Stomach (tissue), 9 donors: ENCODE data around the gene CP. TPM values are rescaled to one million over a fixed set of nuclear protein-coding genes. Genes with fewer than 3 reads are reported as not detected.

Experiments
- DNase-seq, 2 donors: peaks; one replicate each; pipeline versions ENCODE4 v3.0.0 to v3.0.0-alpha.2; 2013 to 2019
- H3K27ac ChIP-seq, 5 donors: fragments of 200-600 bp in 4 of 5; sonication (generic) in 4 of 5; one replicate each; pipeline ENCODE4 v1.5.1; 2013 to 2019; ENCODE audit warnings: mild to moderate bottlenecking in 1 of 5, moderate library complexity in 1 of 5
- H3K27me3 ChIP-seq, 3 donors: fragments of 200-600 bp; sonication (generic); one replicate each; pipeline ENCODE4 v1.5.1; 2017 to 2019; ENCODE audit warnings: mixed run types in 1 of 3
- H3K36me3 ChIP-seq, 4 donors: fragments of 200-600 bp; sonication (generic); 1 replicate in 3 of 4; 2 replicates in 1 of 4; pipeline ENCODE4 v1.5.1; 2016 to 2019
- H3K4me1 ChIP-seq, 4 donors: fragments of 200-600 bp; sonication (generic); one replicate each; pipeline ENCODE4 v1.5.1; 2016 to 2019
- H3K4me3 ChIP-seq, 4 donors: fragments of 200-600 bp; sonication (generic) in 3 of 4; one replicate each; pipeline ENCODE4 v1.5.1; 2016 to 2019; ENCODE audit warnings: mild to moderate bottlenecking in 1 of 4
- H3K9me3 ChIP-seq, 4 donors: fragments of 200-600 bp; sonication (generic); one replicate each; pipeline ENCODE4 v1.5.1; 2016 to 2019
- CTCF ChIP-seq, 7 experiments: fragments of 450-650 bp in 4 of 7; fragments of 200-600 bp in 3 of 7; sonication (generic) in 3 of 7; IDR thresholded peaks; one replicate each; pipeline ENCODE4 v1.5.1; 2016 to 2019; ENCODE audit warnings: antibody characterized with exemption in 7 of 7, control low read depth in 2 of 7, mild to moderate bottlenecking in 1 of 7
- EP300 ChIP-seq: sonication (generic); formaldehyde crosslinking; IDR thresholded peaks from one replicate; pipeline ENCODE4 v1.6.1; 2017; ENCODE audit warnings: antibody characterized with exemption
- POLR2A ChIP-seq, 4 donors: fragments of 450-650 bp; IDR thresholded peaks; one replicate each; pipeline ENCODE4 v1.6.1; 2016; ENCODE audit warnings: antibody characterized with exemption in 4 of 4, control low read depth in 2 of 4, mild to moderate bottlenecking in 1 of 4, moderate library complexity in 1 of 4
- POLR2AphosphoS5 ChIP-seq, 3 donors: sonication (generic); formaldehyde crosslinking; IDR thresholded peaks; one replicate each; pipeline ENCODE4 v1.6.1; 2016; ENCODE audit warnings: antibody characterized with exemption in 3 of 3
- WGBS, 5 donors: extraction: QIAGEN DNeasy Blood & Tissue Kit in 3 of 5; methylation state at CpG; one replicate each; pipeline versions ENCODE4 v1.1.5 to v1.1.7; 2013 to 2018; 5-methylcytosine and 5-hydroxymethylcytosine counted together
- intact Hi-C: fragments of 100-400 bp; cut with DNase I; formaldehyde crosslinking; loops from one replicate; pipeline ENCODE4 v1.15.1; 2023; ENCODE audit warnings: low total_unique reads
- polyA plus RNA-seq, 3 donors: library from polyadenylated mRNA; stranded (reverse); fragments of 200-250 nt; gene quantifications; one replicate each; pipeline ENCODE4 v1.2.3, GENCODE V29; 2013
- total RNA-seq, 5 donors: library from RNA; depleted of rRNA; stranded (reverse); fragments of >200 nt; gene quantifications; one replicate each; pipeline versions ENCODE4 v1.1.0 to v1.2.3, GENCODE V29; 2014 to 2016
- donor health status: healthy with polysubstance abuse.
- donor health status: Bipolar disorder and iron deficiency.
- donor health status: healthy.

Gene CP
- total and polyA plus RNA-seq, 8 donors: 0.46 to 15.4 (median 5.1) TPM; not detected in 2

GRCh38 chr3:149209431-149209830 is 12.2 kb downstream of the CP start:
- intact Hi-C loops: no loop called here

GRCh38 chr3:149207475-149207874 is 14.2 kb downstream of the CP start:
- TF ChIP-seq CTCF (IDR thresholded peaks at IDR 0.05) (no peak), EP300 (no peak), POLR2A (IDR thresholded peaks at IDR 0.05) (no peak), POLR2AphosphoS5 (IDR thresholded peaks at IDR 0.05) (no peak)
- Histone ChIP-seq H3K9me3 (no peaks in the 10 kb centered on the region), H3K4me3 (no peak overlapping the region), H3K4me1 (peaks cover 0 to 7% (median 0%) of the 10 kb centered on the region in 4 donors), H3K36me3 (no peaks in the 10 kb centered on the region), H3K27me3 (no peaks in the 10 kb centered on the region), H3K27ac (no peak overlapping the region)
- no peak for DNase-seq
- 86 to 96% (median 93%) methylated on average over 2 of the region's 2 CpGs for WGBS, 5 donors
- intact Hi-C loops: no loop called here

More at GRCh38 chr3:149209431-149209830, 12.2 kb downstream of the CP start:
- no peak overlapping the region for H3K27ac ChIP-seq
- TF ChIP-seq POLR2A (IDR thresholded peaks at IDR 0.05) (no peak), EP300 (no peak), CTCF (IDR thresholded peaks at IDR 0.05) (no peak), POLR2AphosphoS5 (IDR thresholded peaks at IDR 0.05) (no peak)
- peaks cover 0 to 8% (median 0%) of the 10 kb centered on the region in 4 donors for H3K4me1 ChIP-seq
- H3K9me3 ChIP-seq: no peaks in the 10 kb centered on the region
- H3K36me3 ChIP-seq: no peaks in the 10 kb centered on the region
- 80 to 96% (median 93%) methylated on average over 4 of the region's 4 CpGs for WGBS, 5 donors
- H3K4me3 ChIP-seq: no peak overlapping the region
- no peaks in the 10 kb centered on the region for H3K27me3 ChIP-seq
- DNase-seq: no peak

- 73 to 88% (median 76%) methylated on average over 3 of the region's 3 CpGs for WGBS, 5 donors
- no peaks in the 10 kb centered on the region for H3K4me1 ChIP-seq
- no peaks in the 10 kb centered on the region for H3K27me3 ChIP-seq
- TF ChIP-seq EP300 (no peak), POLR2A (IDR thresholded peaks at IDR 0.05) (no peak), CTCF (IDR thresholded peaks at IDR 0.05) (no peak), POLR2AphosphoS5 (IDR thresholded peaks at IDR 0.05) (no peak)
- no peaks in the 10 kb centered on the region for H3K9me3 ChIP-seq
- peaks cover 0 to 5% (median 0%) of the 10 kb centered on the region in 4 donors for H3K36me3 ChIP-seq
- no peak overlapping the region for H3K4me3 ChIP-seq
- no peak overlapping the region for H3K27ac ChIP-seq
- no peak for DNase-seq
- intact Hi-C loops: no loop called here
Observed at GRCh38 chr3:149204390-149204991, 17.1 kb downstream of the CP start.

GRCh38 chr3:149203758-149204157 is 17.9 kb downstream of the CP start:
- H3K9me3 ChIP-seq: no peaks in the 10 kb centered on the region
- peak in 1 of 2 donors; percentile 16 for DNase-seq
- H3K4me1 ChIP-seq: no peaks in the 10 kb centered on the region
- TF ChIP-seq POLR2A (IDR thresholded peaks at IDR 0.05): no peak
- no peak for TF ChIP-seq EP300
- TF ChIP-seq POLR2AphosphoS5 (IDR thresholded peaks at IDR 0.05): no peak
- no peak for TF ChIP-seq CTCF (IDR thresholded peaks at IDR 0.05)
- no peaks in the 10 kb centered on the region for H3K27me3 ChIP-seq
- no peak overlapping the region for H3K27ac ChIP-seq
- no peak overlapping the region for H3K4me3 ChIP-seq
- intact Hi-C loops: no loop called here
- peaks cover 0 to 5% (median 0%) of the 10 kb centered on the region in 4 donors for H3K36me3 ChIP-seq
- WGBS, 5 donors: 58 to 84% (median 75%) methylated on average over 3 of the region's 3 CpGs
